ENCODE data around the gene ARHGEF10L.

- TF ChIP-seq CTCF (IDR thresholded peaks at IDR 0.05): no peak
- TF ChIP-seq POLR2AphosphoS5 (IDR thresholded peaks at IDR 0.05): no peak
- TF ChIP-seq POLR2A (IDR thresholded peaks at IDR 0.05): no peak
Measured at GRCh38 chr1:17637055-17637454, 97.6 kb downstream of the ARHGEF10L start.

Measured in prostate gland (tissue), 2 donors.